Vagina (tissue), 2 donors: ENCODE data around the gene ZC3H4.

ENCODE experiments used
- CTCF ChIP-seq, 3 experiments: fragments of 450-650 bp in 2 of 3; fragments of 200-600 bp in 1 of 3; sonication (generic) in 1 of 3; IDR thresholded peaks; one replicate each; pipeline ENCODE4 v1.5.1; 2017 to 2019; ENCODE audit warnings: antibody characterized with exemption in 3 of 3, mild to moderate bottlenecking in 2 of 3, moderate library complexity in 2 of 3
- POLR2A ChIP-seq, 2 donors: fragments of 450-650 bp; IDR thresholded peaks; one replicate each; pipeline ENCODE4 v1.6.1; 2017; ENCODE audit warnings: antibody characterized with exemption in 2 of 2, mild to moderate bottlenecking in 2 of 2, moderate library complexity in 2 of 2
- POLR2AphosphoS5 ChIP-seq, 2 donors: sonication (generic); formaldehyde crosslinking; IDR thresholded peaks; one replicate each; pipeline ENCODE4 v1.9.0; 2017; ENCODE audit warnings: antibody characterized with exemption in 2 of 2, mild to moderate bottlenecking in 2 of 2, low read depth in 1 of 2; ENCODE audit not compliant: insufficient read depth in 1 of 2

- TF ChIP-seq POLR2A (IDR thresholded peaks at IDR 0.05) (no peak), CTCF (IDR thresholded peaks at IDR 0.05) (no peak), POLR2AphosphoS5 (IDR thresholded peaks at IDR 0.05; ENCODE audit: insufficient read depth in 1 of 2, low read depth in 1 of 2) (no peak)
Observed at GRCh38 chr19:47133021-47133471, 19.5 kb upstream of the ZC3H4 start.
